Body of pancreas (tissue), 4 donors: ENCODE measurements around the gene RNF213.

Source experiments
- POLR2A ChIP-seq, 3 donors: fragments of 450-650 bp; IDR thresholded peaks; one replicate each; pipeline ENCODE4 v1.6.1; 2016; ENCODE audit warnings: antibody characterized with exemption in 3 of 3, mild to moderate bottlenecking in 2 of 3
- TF ChIP-seq, protein P1 (sequence below), 7 experiments: fragments of 450-650 bp in 4 of 7; fragments of 200-600 bp in 3 of 7; sonication (generic) in 3 of 7; IDR thresholded peaks; one replicate each; pipeline ENCODE4 v1.5.1; 2016 to 2019; ENCODE audit warnings: antibody characterized with exemption in 7 of 7

DNA sequence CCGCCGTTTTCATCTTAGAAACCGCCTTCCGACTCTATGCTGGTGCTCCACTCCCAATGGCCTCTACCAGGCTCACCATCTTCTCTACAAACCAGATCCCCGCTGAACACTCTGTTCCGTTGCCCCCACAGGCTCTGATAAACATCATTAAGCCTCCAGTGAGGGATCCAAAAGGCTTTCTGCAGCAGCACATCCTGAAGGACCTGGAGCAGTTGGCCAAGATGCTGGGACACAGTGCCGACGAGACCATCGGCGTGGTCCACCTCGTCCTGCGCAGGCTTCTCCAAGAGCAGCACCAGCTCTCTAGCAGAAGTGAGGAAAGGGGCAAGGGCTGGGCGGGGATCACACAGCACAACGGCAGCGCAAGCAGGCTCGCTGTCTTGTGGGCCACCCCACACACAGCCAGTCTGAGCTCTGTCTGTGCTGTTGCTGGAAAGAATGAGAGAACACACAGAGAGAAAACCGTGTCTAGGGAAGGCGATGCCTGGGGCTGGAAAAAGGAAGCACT lies 120.8 kb downstream of the RNF213 start:
- TF ChIP-seq, protein P1, sequence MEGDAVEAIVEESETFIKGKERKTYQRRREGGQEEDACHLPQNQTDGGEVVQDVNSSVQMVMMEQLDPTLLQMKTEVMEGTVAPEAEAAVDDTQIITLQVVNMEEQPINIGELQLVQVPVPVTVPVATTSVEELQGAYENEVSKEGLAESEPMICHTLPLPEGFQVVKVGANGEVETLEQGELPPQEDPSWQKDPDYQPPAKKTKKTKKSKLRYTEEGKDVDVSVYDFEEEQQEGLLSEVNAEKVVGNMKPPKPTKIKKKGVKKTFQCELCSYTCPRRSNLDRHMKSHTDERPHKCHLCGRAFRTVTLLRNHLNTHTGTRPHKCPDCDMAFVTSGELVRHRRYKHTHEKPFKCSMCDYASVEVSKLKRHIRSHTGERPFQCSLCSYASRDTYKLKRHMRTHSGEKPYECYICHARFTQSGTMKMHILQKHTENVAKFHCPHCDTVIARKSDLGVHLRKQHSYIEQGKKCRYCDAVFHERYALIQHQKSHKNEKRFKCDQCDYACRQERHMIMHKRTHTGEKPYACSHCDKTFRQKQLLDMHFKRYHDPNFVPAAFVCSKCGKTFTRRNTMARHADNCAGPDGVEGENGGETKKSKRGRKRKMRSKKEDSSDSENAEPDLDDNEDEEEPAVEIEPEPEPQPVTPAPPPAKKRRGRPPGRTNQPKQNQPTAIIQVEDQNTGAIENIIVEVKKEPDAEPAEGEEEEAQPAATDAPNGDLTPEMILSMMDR (IDR thresholded peaks at IDR 0.05), result no peak
- TF ChIP-seq POLR2A (IDR thresholded peaks at IDR 0.05), result no peak
